Measurements from ENCODE around the gene ZCCHC12.

DNA sequence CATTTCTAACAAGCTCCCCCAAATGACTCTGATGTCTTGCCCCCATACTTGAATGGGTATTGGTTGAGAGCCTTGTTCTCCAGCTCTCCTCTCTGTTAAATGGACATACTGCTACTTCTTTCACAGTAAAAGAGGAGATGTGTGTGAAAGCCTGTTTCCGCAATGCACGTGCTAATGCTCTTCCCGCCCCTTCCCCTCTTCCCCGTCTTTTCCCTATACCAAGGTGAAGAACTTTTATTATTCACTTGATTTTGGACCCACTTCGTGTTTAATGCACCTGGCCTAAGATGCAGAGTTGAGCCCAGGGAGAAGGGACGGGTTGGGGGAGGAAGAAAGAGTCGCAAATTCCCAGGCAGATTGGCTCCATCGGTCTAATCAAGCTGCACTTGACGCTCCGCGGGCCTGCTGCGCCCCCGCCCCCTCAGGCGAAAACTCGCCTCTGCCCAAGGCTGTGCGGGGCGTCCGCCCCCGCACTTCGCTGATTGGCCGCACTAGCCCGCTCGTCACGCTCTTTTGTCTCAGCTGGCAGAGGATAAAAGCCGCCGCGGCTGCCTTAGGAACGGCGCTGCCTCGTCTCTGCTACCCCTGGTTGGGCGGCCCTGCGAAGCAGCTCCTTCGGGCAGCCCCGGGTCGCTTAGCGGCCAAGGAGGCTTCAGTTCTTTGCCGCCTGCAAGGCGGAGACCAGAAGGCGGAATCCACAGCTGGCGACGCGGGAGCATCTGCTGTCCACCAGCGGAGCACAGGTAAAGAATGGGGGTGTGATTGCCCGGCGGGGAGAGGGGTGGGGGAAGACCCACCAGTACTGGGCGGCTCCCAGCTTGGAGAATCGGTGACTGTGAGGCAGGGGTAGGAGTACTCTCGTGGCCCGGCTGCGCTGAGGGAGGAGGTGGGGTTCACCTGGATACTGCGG, at the start of gene ZCCHC12:
- TF ChIP-seq, protein P1, sequence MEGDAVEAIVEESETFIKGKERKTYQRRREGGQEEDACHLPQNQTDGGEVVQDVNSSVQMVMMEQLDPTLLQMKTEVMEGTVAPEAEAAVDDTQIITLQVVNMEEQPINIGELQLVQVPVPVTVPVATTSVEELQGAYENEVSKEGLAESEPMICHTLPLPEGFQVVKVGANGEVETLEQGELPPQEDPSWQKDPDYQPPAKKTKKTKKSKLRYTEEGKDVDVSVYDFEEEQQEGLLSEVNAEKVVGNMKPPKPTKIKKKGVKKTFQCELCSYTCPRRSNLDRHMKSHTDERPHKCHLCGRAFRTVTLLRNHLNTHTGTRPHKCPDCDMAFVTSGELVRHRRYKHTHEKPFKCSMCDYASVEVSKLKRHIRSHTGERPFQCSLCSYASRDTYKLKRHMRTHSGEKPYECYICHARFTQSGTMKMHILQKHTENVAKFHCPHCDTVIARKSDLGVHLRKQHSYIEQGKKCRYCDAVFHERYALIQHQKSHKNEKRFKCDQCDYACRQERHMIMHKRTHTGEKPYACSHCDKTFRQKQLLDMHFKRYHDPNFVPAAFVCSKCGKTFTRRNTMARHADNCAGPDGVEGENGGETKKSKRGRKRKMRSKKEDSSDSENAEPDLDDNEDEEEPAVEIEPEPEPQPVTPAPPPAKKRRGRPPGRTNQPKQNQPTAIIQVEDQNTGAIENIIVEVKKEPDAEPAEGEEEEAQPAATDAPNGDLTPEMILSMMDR (IDR thresholded peaks at IDR 0.05) = no peak
- no peak for TF ChIP-seq EP300 (IDR thresholded peaks at IDR 0.05)
- no peak for TF ChIP-seq POLR2AphosphoS5 (IDR thresholded peaks at IDR 0.05)
